OCI-LY7 (cell line): ENCODE results near the gene ZSCAN23.

Experiments
- EZH2phosphoT487 ChIP-seq: fragments of 200-600 bp; sonication (generic); IDR thresholded peaks from 2 replicates; pipeline ENCODE4 v1.6.1; 2018; ENCODE audit warnings: low read depth, borderline replicate concordance, mild to moderate bottlenecking, mixed run types, antibody characterized with exemption, low read length, moderate library complexity, mixed read lengths
- TF ChIP-seq, protein P1 (sequence below): fragments of 200-600 bp; sonication (generic); conservative IDR thresholded peaks from 2 replicates; pipeline ENCODE4 v1.5.1; 2014; ENCODE audit warnings: mild to moderate bottlenecking, antibody characterized with exemption, low read length, moderate library complexity, mixed read lengths

- no peak for TF ChIP-seq EZH2phosphoT487
- TF ChIP-seq, protein P1, sequence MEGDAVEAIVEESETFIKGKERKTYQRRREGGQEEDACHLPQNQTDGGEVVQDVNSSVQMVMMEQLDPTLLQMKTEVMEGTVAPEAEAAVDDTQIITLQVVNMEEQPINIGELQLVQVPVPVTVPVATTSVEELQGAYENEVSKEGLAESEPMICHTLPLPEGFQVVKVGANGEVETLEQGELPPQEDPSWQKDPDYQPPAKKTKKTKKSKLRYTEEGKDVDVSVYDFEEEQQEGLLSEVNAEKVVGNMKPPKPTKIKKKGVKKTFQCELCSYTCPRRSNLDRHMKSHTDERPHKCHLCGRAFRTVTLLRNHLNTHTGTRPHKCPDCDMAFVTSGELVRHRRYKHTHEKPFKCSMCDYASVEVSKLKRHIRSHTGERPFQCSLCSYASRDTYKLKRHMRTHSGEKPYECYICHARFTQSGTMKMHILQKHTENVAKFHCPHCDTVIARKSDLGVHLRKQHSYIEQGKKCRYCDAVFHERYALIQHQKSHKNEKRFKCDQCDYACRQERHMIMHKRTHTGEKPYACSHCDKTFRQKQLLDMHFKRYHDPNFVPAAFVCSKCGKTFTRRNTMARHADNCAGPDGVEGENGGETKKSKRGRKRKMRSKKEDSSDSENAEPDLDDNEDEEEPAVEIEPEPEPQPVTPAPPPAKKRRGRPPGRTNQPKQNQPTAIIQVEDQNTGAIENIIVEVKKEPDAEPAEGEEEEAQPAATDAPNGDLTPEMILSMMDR = no peak
Observed at GRCh38 chr6:28488916-28489365, 45.6 kb upstream of the ZSCAN23 start.
